AG04450 (cell line): ENCODE measurements around the gene ZNF207. TPM values are rescaled to one million over a fixed set of nuclear protein-coding genes. Genes with fewer than 3 reads are reported as not detected.
"Not testable (repeated sequence)": the region's sequence is repeated elsewhere in the genome, so short reads cannot be mapped to it uniquely, and the experiment has no call there.

Source experiments
- CTCF ChIA-PET: fragments of 300-600, 350-600 bp; formaldehyde crosslinking; extraction: SDS; loops from one replicate; lab custom pipeline; 2022; ENCODE audit warnings: antibody characterized with exemption, inconsistent platforms; lab: Charles Lee
- POLR2A ChIA-PET: fragments of 350-600 bp; formaldehyde crosslinking; extraction: SDS; loops from one replicate; lab custom pipeline; 2021; ENCODE audit warnings: antibody characterized with exemption, inconsistent platforms; lab: Yijun Ruan, JAX
- DNase-seq: peaks from one replicate; pipeline ENCODE4 v3.0.0-alpha.2; 2011; ENCODE audit warnings: low read depth, low spot score
- H3K27ac ChIP-seq: one replicate; pipeline ENCODE4 v1.5.1; 2012; ENCODE audit warnings: low read depth, low read length, control low read depth
- H3K27me3 ChIP-seq: one replicate; pipeline ENCODE4 v1.6.0; 2012; ENCODE audit warnings: low read length; ENCODE audit not compliant: control insufficient read depth, insufficient read depth
- H3K4me3 ChIP-seq: 2 replicates; pipeline ENCODE4 v1.5.1; 2011; ENCODE audit warnings: mild to moderate bottlenecking, low read depth, low read length, control low read depth
- H3K9me3 ChIP-seq: 2 replicates; pipeline ENCODE4 v1.5.1; 2012; ENCODE audit warnings: low read length; ENCODE audit not compliant: control insufficient read depth, insufficient read depth
- polyA plus RNA-seq: library from polyadenylated mRNA; depleted of rRNA; stranded (reverse); fragments of >200 nt; gene quantifications from 2 replicates; pipeline ENCODE4 v1.2.3, GENCODE V29; 2011
- TF ChIP-seq, protein P1 (sequence below): IDR thresholded peaks from 2 replicates; pipeline ENCODE4 v1.5.1; 2011; ENCODE audit warnings: low read depth, low read length, control low read depth, inconsistent platforms

ZNF207 gene
- polyA plus RNA-seq, 1 experiment: 239 TPM

DNA sequence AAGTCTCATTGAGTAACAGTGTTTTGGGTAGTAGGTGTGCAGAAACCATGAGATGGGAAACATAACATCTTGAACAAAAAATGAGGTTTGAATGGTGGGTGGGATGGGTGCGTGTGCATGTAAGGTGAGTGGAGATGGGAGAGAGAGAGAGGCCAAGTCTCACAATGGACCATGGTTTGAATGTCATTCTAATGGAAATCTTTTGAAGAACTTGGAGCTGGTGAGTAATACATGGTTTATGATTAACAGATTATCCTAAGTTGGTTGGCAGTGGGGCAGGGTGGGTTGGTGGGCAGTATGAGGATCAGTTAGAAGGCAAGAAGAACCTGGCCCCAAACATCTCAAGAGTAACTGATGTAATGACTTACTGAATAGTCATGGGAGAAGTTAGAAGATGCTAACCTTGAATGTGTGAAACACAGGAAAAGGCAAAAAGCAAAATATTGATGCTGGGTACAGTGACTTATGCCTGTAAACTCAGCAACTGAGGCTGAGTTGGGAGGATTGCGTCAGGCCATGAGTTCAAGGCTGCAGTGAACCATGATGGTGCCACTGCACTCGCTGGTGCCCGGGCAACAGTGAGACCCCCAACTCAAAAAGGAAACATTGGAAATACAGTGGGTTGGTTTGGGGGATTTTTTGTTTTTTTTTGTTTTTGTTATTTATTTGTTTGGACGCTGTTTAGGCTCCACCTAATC is 32.7 kb downstream of the ZNF207 start:
- no peak for DNase-seq
- ChIA-PET CTCF (no interaction called here), POLR2A (no interaction called here)
- H3K9me3 ChIP-seq: no peaks in the 10 kb centered on the region
- H3K27ac ChIP-seq: no peak overlapping the region
- TF ChIP-seq, protein P1, sequence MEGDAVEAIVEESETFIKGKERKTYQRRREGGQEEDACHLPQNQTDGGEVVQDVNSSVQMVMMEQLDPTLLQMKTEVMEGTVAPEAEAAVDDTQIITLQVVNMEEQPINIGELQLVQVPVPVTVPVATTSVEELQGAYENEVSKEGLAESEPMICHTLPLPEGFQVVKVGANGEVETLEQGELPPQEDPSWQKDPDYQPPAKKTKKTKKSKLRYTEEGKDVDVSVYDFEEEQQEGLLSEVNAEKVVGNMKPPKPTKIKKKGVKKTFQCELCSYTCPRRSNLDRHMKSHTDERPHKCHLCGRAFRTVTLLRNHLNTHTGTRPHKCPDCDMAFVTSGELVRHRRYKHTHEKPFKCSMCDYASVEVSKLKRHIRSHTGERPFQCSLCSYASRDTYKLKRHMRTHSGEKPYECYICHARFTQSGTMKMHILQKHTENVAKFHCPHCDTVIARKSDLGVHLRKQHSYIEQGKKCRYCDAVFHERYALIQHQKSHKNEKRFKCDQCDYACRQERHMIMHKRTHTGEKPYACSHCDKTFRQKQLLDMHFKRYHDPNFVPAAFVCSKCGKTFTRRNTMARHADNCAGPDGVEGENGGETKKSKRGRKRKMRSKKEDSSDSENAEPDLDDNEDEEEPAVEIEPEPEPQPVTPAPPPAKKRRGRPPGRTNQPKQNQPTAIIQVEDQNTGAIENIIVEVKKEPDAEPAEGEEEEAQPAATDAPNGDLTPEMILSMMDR: no peak
- no peak overlapping the region for H3K4me3 ChIP-seq
- no peaks in the 10 kb centered on the region for H3K27me3 ChIP-seq

DNA sequence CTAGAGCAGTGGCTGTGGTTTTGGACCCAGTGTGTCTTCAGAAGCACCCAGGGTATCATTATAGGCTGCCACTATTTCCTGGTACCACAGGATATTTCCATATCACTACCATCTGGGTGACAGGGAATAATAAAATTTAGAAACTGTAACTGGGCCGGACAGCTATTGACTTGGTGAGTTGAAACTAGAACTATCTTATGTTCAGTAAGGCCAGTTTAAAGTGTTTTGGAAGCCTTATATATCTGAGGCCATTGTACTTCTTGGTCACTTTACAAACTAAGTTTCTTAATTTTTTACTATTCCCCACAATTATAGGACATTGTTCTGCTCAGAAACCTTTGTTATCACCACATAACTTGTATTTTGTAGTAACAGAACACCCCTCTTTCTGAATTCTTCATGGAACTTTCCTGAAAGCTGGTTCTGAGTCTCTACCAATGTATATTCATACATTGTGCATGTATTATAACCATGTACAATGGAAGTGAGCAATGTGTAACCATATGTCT is 34.0 kb downstream of the ZNF207 start:
- H3K9me3 ChIP-seq: no peaks in the 10 kb centered on the region
- DNase-seq: no peak
- CTCF ChIA-PET: no interaction called here
- no peaks in the 10 kb centered on the region for H3K27me3 ChIP-seq
- H3K4me3 ChIP-seq: no peak overlapping the region
- TF ChIP-seq, protein P1: no peak
- H3K27ac ChIP-seq: no peak overlapping the region
- POLR2A ChIA-PET: interaction anchor here (0.7 kb wide), 2 partner anchors 29 to 409 kb away, joined by 4 to 8 read pairs; no protein-coding TSS in a partner anchor

DNA sequence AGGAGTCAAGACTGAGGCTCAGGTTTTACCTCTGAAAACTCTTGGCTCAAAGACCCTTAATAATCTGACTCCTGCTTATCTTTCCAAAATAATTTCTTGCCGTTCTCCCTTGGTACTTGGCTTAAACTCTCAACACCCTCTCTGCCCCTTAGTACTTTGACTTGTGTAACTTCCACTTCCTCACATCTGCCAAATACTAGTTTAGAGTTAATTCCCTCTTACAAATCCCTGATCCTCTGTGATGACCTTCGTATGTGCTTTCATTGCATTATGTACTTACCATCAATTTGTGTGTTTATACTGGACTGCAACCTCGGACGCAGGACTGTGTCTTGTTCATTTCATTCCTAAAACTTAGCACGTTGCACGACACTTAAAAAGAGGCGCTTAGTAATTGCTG is 35.2 kb downstream of the ZNF207 start:
- no peaks in the 10 kb centered on the region for H3K27me3 ChIP-seq
- POLR2A ChIA-PET: no interaction called here

DNA sequence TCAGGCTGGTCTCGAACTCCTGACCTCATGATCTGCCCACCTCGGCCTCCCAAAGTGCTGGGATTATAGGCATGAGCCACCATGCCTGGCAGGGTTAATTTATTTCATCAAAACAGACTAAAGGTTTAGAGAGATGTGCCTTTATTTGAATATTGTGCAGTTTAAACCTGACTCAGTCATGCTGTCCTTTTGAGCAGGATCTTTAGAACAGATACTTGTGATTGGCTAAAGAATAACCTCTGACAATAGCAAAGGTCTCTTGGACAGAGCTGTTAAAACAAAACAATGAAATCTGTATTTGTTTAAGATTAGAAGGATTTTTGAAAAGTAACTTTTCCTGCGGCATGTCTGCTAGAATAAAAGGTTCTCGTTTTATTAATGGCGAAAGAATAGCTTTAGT is 36.0 kb downstream of the ZNF207 start:
- Histone ChIP-seq H3K4me3 (no peak overlapping the region), H3K9me3 (no peaks in the 10 kb centered on the region), H3K27me3 (no peaks in the 10 kb centered on the region), H3K27ac (no peak overlapping the region)
- DNase-seq: no peak
- TF ChIP-seq, protein P1: no peak
- CTCF ChIA-PET: no interaction called here
- POLR2A ChIA-PET: no interaction called here

More for the DNA sequence above, 35.2 kb downstream of the ZNF207 start:
- DNase-seq: no peak
- TF ChIP-seq, protein P1: no peak
- Histone ChIP-seq H3K4me3 (no peak overlapping the region), H3K27ac (no peak overlapping the region), H3K9me3 (no peaks in the 10 kb centered on the region)
- CTCF ChIA-PET: no interaction called here

DNA sequence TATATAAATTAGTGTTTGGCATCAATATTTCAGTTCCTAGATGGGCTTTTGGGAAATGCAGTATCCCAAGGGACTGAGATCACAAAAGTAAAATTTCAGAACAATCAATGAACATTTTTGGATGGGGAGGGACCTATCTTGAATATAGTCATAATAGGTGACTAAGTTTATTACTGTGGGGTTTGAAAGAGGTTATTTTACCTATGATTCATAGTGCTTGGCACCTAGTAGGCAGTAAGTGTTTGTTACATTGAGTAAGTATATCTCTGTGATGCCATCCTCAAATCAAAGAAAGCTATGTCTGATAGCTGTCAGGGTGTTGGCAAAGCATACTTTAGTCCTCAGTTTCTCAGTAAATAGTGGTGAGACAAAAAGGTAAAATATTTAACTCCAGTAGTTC is 36.9 kb downstream of the ZNF207 start:
- ChIA-PET POLR2A (interaction anchor here (0.6 kb wide), 2 partner anchors 13 to 33 kb away, joined by 10 to 15 read pairs; no protein-coding TSS in a partner anchor), CTCF (interaction anchor here (0.6 kb wide), 1 partner anchor 57 kb away, joined by 3 read pairs; the partner anchor contains the start of gene PSMD11)
- Histone ChIP-seq H3K9me3 (no peaks in the 10 kb centered on the region), H3K27me3 (no peaks in the 10 kb centered on the region), H3K27ac (no peak overlapping the region), H3K4me3 (no peak overlapping the region)
- TF ChIP-seq, protein P1: no peak
- DNase-seq: no peak

DNA sequence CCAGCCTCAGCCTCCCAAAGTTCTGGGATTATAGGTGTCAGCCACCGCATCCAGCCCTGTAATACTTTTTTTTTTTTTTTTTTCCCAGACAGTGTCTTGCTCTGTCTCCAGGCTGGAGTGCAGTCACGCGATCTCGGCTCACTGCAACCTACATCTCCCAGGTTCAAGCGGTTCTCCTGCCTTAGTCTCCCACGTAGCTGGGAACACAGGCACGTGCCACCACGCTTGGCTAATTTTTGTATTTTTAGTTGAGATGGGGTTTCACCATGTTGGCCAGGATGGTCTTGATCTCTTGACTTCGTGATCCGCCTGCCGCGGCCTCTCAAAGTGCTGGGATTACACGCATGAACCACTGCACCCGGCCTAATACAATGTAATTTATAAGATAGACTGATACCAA is 38.2 kb downstream of the ZNF207 start:
- CTCF ChIA-PET, DNase-seq, H3K4me3 ChIP-seq, H3K27me3 ChIP-seq, H3K9me3 ChIP-seq, H3K27ac ChIP-seq: not testable (repeated sequence)
- POLR2A ChIA-PET: interaction anchor here (0.6 kb wide), 1 partner anchor 203 kb away, joined by 4 read pairs; no protein-coding TSS in a partner anchor
